B cell (primary cell): ENCODE results near the gene CLASP1.

ENCODE experiments used
- EZH2 ChIP-seq: IDR thresholded peaks from 2 replicates; pipeline ENCODE4 v1.6.1; 2012; ENCODE audit warnings: borderline replicate concordance, low read depth, mild to moderate bottlenecking, moderate library complexity, low read length; ENCODE audit not compliant: insufficient read depth, poor library complexity, severe bottlenecking
- TF ChIP-seq, protein P1 (sequence below): fragments of 200-600 bp; IDR thresholded peaks from one replicate; pipeline ENCODE4 v1.8.0; 2022; ENCODE audit warnings: antibody characterized with exemption, mild to moderate bottlenecking

DNA sequence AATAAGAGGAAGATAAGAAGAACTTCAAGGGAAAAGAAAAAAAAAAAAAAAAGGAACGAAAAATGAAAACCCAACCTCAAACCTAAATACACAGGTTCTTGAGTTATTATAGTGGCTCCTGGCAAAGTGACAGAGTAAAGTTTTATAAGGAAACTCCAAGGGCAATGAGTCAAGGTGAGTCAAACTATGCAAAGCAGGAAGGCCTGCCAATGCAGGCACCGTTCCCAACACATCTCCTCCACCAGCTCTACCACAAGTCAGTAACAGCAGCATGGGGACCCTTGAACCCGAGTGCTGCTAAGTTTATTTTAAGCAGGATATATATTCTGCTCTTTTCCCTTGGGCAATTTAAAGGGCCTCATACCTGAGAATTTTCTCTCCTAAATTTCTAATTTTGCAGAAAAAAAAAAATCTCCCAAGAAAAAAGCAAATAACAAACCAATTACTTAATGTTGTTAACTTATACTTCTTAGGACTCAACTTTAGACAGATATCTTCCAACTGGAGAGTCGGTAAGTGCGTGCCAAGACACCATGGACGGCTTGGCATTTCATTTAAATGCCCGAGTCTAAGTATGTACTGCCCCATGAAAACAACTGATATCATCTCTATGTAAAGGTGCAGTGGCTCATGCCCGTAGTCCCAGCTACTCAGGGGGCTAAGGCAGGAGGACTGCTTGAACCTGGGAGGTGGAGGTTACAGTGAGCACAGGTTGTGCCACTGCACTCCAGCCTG, 288.5 kb downstream of the CLASP1 start:
- TF ChIP-seq, protein P1, sequence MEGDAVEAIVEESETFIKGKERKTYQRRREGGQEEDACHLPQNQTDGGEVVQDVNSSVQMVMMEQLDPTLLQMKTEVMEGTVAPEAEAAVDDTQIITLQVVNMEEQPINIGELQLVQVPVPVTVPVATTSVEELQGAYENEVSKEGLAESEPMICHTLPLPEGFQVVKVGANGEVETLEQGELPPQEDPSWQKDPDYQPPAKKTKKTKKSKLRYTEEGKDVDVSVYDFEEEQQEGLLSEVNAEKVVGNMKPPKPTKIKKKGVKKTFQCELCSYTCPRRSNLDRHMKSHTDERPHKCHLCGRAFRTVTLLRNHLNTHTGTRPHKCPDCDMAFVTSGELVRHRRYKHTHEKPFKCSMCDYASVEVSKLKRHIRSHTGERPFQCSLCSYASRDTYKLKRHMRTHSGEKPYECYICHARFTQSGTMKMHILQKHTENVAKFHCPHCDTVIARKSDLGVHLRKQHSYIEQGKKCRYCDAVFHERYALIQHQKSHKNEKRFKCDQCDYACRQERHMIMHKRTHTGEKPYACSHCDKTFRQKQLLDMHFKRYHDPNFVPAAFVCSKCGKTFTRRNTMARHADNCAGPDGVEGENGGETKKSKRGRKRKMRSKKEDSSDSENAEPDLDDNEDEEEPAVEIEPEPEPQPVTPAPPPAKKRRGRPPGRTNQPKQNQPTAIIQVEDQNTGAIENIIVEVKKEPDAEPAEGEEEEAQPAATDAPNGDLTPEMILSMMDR: no peak
- no peak for TF ChIP-seq EZH2
